Activated CD8-positive, alpha-beta T cell treated with anti-CD3 and anti-CD28 coated beads, Interleukin-2, amount 10 ng/mL, durations not matched to agents 7 days and 5 days (primary cell): ENCODE results near the gene TSPEAR. TPM values are rescaled to one million over a fixed set of nuclear protein-coding genes. Genes with fewer than 3 reads are reported as not detected.

Source experiments
- ATAC-seq: fragments of 150-1000 bp; cut with Tn5 transposase; one replicate; pipeline ENCODE4 v1.10.0; 2021; ENCODE audit warnings: moderate library complexity
- CTCF ChIA-PET: fragments of 350-600 bp; sonication (Branson Sonifier 250); formaldehyde crosslinking; loops from one replicate; lab custom pipeline; 2021; ENCODE audit warnings: antibody characterized with exemption; lab: Charles Lee
- POLR2A ChIA-PET: fragments of 350-600 bp; sonication (Branson Sonifier 250); formaldehyde crosslinking; loops from one replicate; lab custom pipeline; 2021; ENCODE audit warnings: antibody characterized with exemption; lab: Charles Lee
- DNase-seq: peaks from one replicate; pipeline ENCODE4 v3.0.0-alpha.2; 2020
- H3K27ac Mint-ChIP-seq: one replicate; pipeline ENCODE4 v1.8.0; 2021; ENCODE audit warnings: mild to moderate bottlenecking, mixed read lengths
- H3K27me3 Mint-ChIP-seq: one replicate; pipeline ENCODE4 v1.8.0; 2021; ENCODE audit warnings: low read depth, mixed read lengths
- H3K36me3 Mint-ChIP-seq: one replicate; pipeline ENCODE4 v1.8.0; 2021; ENCODE audit warnings: low read depth, mixed read lengths
- H3K4me1 Mint-ChIP-seq: one replicate; pipeline ENCODE4 v1.8.0; 2021; ENCODE audit warnings: low read depth, mixed read lengths
- H3K4me3 Mint-ChIP-seq: one replicate; pipeline ENCODE4 v1.8.0; 2021; ENCODE audit warnings: mild to moderate bottlenecking, mixed read lengths
- H3K9me3 Mint-ChIP-seq: one replicate; pipeline ENCODE4 v1.8.0; 2022; ENCODE audit warnings: mixed read lengths; ENCODE audit not compliant: insufficient read depth
- total RNA-seq, 2 experiments: library from RNA; stranded (reverse); gene quantifications; one replicate each; pipeline ENCODE4 v1.2.3, GENCODE V29; 2021

TSPEAR gene
- total RNA-seq, 2 experiments from 2014 or later = not detected

DNA sequence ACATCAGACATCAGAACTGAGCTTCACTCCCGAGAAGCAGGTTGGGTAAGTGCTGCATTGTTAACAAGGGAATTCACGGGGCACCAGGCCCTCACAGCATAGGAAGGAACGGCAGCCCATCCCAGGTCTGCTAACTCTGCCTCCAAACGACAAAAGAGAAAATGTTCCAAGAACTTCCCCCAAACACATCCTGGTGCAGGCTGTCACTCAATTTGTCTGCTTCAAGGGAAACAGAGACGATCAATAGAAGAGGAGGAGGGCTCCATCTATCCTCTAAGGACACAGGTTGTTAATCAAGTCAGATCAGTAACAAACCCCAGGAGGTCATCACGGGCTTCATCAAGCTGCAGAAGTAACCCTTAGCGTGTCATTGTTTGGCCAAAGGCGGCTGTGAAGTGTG is 3.5 kb upstream of the TSPEAR start:
- ChIA-PET CTCF (no interaction called here), POLR2A (no interaction called here)
- Mint-ChIP-seq H3K9me3 (no peaks in the 10 kb centered on the region), H3K36me3 (no peaks in the 10 kb centered on the region), H3K4me3 (no peak overlapping the region), H3K4me1 (peaks cover 10% of the 10 kb centered on the region), H3K27me3 (peaks cover 69% of the 10 kb centered on the region), H3K27ac (no peak overlapping the region)
- ATAC-seq (no peak), DNase-seq (no peak)

DNA sequence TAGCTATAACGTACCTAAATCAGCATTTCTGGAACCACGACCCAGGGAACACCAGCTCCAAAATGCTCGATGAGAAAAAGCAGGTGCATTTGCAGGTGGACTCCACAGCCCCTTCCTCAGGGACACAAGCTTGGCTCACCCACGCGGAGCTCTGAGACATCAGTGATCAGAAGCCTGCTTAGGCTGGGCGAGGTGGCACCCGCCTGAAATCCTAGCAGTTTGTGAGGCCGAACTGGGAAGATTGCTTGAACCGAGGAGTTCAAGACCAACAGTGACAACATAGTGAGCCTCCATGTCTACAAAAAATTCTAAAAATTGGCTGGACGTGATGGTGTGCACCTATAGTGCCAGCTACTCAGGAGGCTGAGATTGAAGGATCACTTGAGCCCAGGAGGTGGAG is 2.5 kb upstream of the TSPEAR start:
- Mint-ChIP-seq H3K4me3 (no peak overlapping the region), H3K4me1 (peaks cover 15% of the 10 kb centered on the region), H3K27me3 (peaks cover 70% of the 10 kb centered on the region), H3K9me3 (no peaks in the 10 kb centered on the region), H3K36me3 (no peaks in the 10 kb centered on the region), H3K27ac (no peak overlapping the region)
- no peak for ATAC-seq
- DNase-seq = no peak
- POLR2A ChIA-PET = no interaction called here
- CTCF ChIA-PET = no interaction called here

DNA sequence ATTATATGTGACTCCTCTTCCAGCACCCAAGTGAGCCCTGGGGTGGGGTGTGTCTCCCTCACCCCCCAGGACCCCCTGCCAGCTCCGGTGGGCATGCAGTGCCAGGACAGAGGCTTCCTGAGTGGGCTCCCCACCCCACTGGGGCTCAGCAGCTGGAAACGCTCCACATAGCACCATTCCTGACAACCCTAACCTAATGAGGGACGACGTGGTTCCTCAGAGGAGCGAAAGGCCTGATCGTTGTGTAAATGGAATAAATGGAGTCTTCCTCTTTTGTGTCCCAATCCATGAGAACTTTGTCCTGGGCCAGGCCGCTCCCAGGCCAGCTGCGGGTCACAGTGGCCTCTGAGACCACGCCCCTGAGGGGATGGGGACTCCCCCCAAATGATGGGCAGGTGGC is 1.8 kb upstream of the TSPEAR start:
- H3K4me3 Mint-ChIP-seq = no peak overlapping the region
- H3K4me1 Mint-ChIP-seq = peaks cover 15% of the 10 kb centered on the region
- no peaks in the 10 kb centered on the region for H3K9me3 Mint-ChIP-seq
- ATAC-seq (no peak), DNase-seq (no peak)
- ChIA-PET CTCF (no interaction called here), POLR2A (no interaction called here)
- peaks cover 70% of the 10 kb centered on the region for H3K27me3 Mint-ChIP-seq
- no peaks in the 10 kb centered on the region for H3K36me3 Mint-ChIP-seq
- H3K27ac Mint-ChIP-seq = no peak overlapping the region

DNA sequence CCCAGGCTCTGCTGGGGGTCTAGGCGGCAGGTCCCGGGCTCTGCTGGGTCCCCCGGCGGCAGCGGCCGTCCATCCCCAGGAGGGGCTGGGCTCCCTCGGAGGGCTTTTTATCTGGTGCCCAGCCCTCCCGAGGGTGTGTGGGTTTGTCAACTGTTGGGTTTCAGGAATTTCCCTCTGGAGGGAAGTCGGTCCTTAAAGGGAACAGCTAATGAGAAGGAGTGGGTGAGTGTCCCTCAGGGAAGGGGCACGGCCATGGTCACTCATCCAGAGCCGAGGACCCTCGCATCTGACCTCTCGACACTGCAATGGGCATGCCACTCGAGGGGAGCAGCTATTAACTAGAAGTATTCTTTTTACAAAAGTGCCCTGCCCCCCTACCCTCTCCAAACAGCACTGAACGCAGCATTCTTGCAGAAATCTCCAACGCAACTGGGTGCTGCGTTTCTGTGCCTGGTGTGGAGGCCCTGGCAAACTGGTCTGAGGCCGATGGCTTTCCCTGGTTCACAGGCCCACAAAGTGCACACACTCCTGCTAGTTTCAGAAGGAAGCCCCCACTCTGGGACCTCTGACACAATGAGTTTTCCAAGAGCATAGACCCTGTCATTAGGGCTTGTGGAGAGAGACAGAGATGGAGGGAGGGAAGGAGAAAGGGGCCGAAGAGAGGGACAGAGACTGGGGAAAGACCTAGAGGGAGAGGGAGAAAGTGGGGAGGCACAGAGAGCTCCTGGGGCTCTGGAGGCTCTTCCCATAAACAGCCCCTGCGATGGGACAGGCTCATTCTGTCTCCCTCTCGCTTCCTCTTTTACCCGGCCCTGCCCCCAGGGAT is 1.0 kb upstream of the TSPEAR start:
- no peak overlapping the region for H3K27ac Mint-ChIP-seq
- ChIA-PET CTCF (no interaction called here), POLR2A (no interaction called here)
- DNase-seq (no peak), ATAC-seq (no peak)
- peaks cover 15% of the 10 kb centered on the region for H3K4me1 Mint-ChIP-seq
- no peaks in the 10 kb centered on the region for H3K9me3 Mint-ChIP-seq
- peaks cover 74% of the 10 kb centered on the region for H3K27me3 Mint-ChIP-seq
- H3K36me3 Mint-ChIP-seq = no peaks in the 10 kb centered on the region
- no peak overlapping the region for H3K4me3 Mint-ChIP-seq

DNA sequence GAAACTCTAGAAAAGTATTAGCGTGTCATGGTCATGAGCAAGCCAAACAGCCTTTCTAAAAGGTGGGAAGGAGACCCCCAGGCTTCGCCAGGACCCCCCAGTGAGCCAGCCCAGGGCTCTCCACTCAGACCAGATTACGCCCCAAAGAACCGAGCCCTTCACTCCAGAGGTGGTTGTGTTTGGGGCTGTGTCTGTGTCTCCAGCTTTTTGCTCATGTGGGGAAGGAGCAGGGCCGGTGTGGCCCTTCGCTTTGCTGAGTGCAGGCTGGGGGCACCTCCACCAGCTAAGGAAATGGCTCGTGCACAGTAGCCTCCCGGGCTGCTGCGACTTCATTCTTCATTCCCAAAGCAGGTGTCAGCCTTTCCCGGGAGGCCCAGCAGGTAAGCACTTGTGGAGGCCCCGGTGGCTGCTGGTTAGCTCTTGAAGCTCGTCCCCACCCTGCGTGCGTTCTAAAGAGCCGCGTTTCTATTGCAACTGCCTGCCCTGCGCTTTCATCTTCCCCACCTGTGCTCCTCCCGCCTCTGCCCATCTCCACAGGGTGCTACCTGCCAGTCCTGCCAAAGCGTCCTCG is 531 bp downstream of the TSPEAR start:
- H3K27ac Mint-ChIP-seq = no peak overlapping the region
- H3K27me3 Mint-ChIP-seq = peaks cover 79% of the 10 kb centered on the region
- ChIA-PET CTCF (interaction anchor here (1.2 kb wide), 1 partner anchor 9 kb away, joined by 3 read pairs; no protein-coding TSS in a partner anchor), POLR2A (no interaction called here)
- DNase-seq = no peak
- no peak overlapping the region for H3K4me3 Mint-ChIP-seq
- H3K4me1 Mint-ChIP-seq = peaks cover 15% of the 10 kb centered on the region
- no peak for ATAC-seq
- H3K36me3 Mint-ChIP-seq = peaks cover 5% of the 10 kb centered on the region
- peaks cover 2% of the 10 kb centered on the region for H3K9me3 Mint-ChIP-seq

DNA sequence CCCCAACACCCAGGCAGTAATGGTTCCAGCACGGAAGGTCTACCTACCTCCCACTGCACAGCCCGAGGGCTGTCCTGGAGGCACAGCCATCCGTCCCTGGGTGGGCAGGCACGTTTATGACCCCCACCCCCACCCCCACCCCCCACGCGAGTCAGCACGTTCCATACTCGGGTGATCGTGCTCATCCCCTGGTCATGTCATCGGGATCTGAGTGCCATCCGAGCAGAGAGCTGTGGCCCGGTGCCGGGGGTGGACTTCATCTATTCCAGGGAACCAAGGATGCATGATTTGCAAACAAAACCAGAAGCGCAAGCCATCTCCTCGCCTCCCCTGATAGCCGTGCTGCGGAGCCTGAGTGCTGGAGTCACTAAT is 1.1 kb downstream of the TSPEAR start:
- ChIA-PET POLR2A (no interaction called here), CTCF (interaction anchor here (1.1 kb wide), 1 partner anchor 53 kb away, joined by 3 read pairs; the partner anchor contains the start of gene KRTAP12-3)
- DNase-seq = no peak
- no peak for ATAC-seq
- Mint-ChIP-seq H3K36me3 (peaks cover 8% of the 10 kb centered on the region), H3K27ac (no peak overlapping the region), H3K27me3 (peaks cover 78% of the 10 kb centered on the region), H3K4me1 (peaks cover 14% of the 10 kb centered on the region), H3K4me3 (no peak overlapping the region), H3K9me3 (peaks cover 4% of the 10 kb centered on the region)

DNA sequence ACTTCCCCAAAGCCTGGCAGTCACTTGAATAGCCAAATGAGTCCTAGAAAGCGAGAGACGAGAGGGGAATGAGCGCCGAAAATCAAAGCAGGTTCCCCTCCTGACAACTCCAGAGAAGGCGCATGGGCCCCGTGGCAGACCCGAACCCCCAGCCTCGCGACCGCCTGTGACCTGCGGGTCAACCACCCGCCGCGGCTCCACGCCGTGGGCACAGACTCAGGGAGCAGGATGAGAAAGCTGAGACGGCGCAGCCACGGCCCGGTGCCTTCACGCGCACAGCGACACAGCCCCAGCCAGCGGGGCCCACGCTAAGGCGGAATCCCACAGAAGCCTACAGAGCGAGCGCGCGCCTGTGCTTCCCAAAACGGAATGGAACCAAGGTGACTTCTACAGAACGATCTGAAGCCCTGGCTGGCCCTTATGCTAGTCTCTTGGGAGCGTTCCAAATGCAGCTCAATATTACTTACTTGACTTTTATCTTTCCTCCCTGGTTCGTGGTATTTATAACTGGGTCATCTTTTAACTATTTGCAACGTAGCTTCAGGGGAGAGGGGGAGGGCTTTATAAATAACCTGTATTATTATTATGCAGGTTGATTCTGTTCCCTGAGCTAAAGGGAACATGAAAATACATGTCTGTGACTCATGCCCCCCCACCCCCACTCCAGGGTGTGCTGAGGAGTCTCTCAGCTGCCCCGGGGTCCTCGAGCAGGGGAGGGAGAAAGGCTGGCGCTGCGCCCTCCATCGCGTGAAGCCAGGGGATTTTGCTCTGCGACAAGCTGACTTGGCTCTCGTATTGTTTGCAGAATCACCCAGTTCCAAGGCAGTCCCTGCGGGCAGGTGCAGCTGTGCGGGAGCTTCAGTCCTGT is 1.7 kb downstream of the TSPEAR start:
- CTCF ChIA-PET = interaction anchor here (1.1 kb wide), 1 partner anchor 52 kb away, joined by 3 read pairs; the partner anchor contains the start of gene KRTAP12-3
- Mint-ChIP-seq H3K27ac (no peak overlapping the region), H3K27me3 (peaks cover 78% of the 10 kb centered on the region), H3K9me3 (peaks cover 10% of the 10 kb centered on the region), H3K4me1 (peaks cover 10% of the 10 kb centered on the region), H3K4me3 (no peak overlapping the region), H3K36me3 (peaks cover 13% of the 10 kb centered on the region)
- ATAC-seq = no peak
- POLR2A ChIA-PET = no interaction called here
- DNase-seq = no peak

DNA sequence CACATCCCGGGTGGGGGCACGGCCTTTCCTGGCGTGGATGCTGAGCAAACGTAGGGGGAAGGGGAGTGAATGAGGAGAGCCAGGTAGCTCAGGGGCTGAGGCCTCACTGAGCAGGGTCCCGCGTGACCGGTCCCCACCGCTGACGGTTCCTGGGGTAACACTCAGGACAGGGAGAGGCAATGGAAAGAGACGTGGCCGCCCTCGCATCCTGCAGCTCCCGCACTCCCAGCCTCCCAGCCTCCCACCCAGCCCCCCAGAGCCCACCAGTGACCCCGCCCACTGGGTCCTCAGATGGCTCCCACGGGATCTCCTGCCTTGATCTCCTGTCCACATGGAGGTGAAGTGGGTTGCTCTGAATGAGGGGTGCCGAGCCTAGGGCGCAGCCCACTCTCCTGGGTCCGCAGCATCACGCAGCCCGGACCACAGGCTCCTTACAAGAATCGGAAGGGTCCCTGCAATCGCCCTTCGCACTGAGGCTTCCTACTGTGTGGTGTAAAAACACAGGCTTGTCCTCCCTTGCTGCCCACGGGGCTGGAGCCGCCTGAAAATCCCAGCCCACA is 2.4 kb downstream of the TSPEAR start:
- Mint-ChIP-seq H3K4me3 (no peak overlapping the region), H3K36me3 (peaks cover 13% of the 10 kb centered on the region), H3K4me1 (peaks cover 10% of the 10 kb centered on the region), H3K27ac (no peak overlapping the region), H3K27me3 (peaks cover 78% of the 10 kb centered on the region), H3K9me3 (peaks cover 11% of the 10 kb centered on the region)
- DNase-seq = no peak
- no peak for ATAC-seq
- POLR2A ChIA-PET = no interaction called here
- CTCF ChIA-PET = interaction anchor here (1.2 kb wide), 1 partner anchor 85 kb away, joined by 6 read pairs; no protein-coding TSS in a partner anchor

DNA sequence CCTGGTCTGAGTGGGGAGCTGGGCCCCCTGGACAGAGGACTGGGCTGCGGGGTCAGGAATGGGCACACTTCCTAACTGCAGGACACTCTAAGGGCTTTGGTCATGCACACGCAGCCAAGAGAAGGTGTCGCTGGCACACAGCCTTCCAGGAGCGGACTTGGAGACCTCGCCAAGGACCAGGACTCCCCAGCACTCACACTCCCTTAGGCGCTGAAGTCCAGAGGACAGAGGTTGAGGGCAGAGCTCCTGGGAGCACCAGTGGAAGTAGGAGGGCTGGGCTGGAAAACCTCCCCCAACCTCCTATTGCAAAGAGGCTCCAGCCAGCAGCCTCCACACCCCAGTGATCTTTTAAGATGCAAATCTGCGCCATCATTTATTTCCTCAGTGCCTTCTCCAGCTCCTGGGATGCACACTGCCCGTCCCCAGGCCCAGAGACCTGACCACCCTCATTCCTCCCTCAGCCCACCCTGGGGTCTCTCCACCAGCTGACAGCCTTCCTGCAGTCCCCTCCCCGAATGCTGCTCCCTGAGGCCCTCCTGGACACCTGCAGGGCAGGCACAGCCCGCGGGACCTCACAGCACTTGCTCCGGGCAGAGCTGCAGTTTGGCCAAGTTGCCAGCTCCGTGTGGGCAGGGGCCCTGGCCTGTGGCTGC is 3.0 kb downstream of the TSPEAR start:
- POLR2A ChIA-PET = no interaction called here
- peaks cover 13% of the 10 kb centered on the region for H3K36me3 Mint-ChIP-seq
- H3K4me1 Mint-ChIP-seq = peaks cover 10% of the 10 kb centered on the region
- peaks cover 73% of the 10 kb centered on the region for H3K27me3 Mint-ChIP-seq
- CTCF ChIA-PET = interaction anchor here (1.2 kb wide), 1 partner anchor 85 kb away, joined by 6 read pairs; no protein-coding TSS in a partner anchor
- H3K27ac Mint-ChIP-seq = no peak overlapping the region
- DNase-seq = no peak
- peaks cover 11% of the 10 kb centered on the region for H3K9me3 Mint-ChIP-seq
- no peak for ATAC-seq
- H3K4me3 Mint-ChIP-seq = no peak overlapping the region

DNA sequence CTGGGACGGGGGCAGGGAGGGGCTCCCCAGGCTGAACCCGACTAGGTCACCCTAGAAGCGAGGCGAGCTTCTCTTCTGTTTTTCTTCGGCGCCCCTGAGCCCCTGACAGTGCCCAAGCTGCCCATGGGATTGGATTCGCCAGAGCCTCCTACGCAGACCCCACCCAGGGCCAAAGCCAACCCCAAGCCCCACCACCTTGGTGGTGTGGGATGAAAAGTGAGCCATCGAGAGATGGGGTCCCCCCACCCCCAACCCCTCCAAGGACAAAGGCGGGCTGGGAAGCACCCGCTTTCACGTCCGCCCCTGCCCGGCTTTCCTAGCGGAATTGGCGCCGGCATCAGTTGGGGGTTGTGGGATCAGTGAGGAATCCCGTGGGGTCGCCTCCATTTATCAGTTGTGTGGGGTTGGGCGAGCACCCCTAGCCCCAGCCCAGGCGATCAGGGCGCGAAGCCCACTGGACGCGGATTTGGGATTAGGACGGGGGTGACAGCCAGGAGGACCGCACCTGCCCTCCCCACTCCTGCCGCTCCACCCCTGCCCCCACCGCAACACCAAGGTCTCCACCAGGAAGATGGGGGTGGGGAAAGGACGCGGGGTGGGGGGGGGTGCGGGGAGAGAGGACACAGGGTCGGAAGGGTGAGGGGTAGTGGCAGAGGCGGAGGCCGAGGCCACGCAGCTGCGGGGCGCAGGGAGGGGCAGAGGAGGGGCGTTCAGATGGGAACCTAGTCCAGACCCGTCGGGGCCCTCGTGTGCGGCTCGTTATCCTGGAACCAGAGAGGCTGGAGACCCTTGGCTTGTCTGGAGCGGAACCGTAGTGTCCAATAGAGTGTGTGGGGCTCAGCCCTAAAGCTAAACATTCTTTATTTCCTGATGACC is 4.4 kb downstream of the TSPEAR start:
- ChIA-PET POLR2A (no interaction called here), CTCF (no interaction called here)
- Mint-ChIP-seq H3K36me3 (peaks cover 13% of the 10 kb centered on the region), H3K27ac (no peak overlapping the region), H3K4me3 (no peak overlapping the region), H3K27me3 (peaks cover 72% of the 10 kb centered on the region), H3K4me1 (peaks cover 10% of the 10 kb centered on the region), H3K9me3 (peaks cover 11% of the 10 kb centered on the region)
- DNase-seq (no peak), ATAC-seq (no peak)
